Epithelial cell of proximal tubule (primary cell): ENCODE results near the gene RAPGEF4. TPM values are rescaled to one million over a fixed set of nuclear protein-coding genes. Genes with fewer than 3 reads are reported as not detected.

ENCODE experiments used
- DNase-seq: peaks from one replicate; pipeline ENCODE4 v3.0.0-alpha.2; 2011; ENCODE audit warnings: low read depth
- H3K4me3 ChIP-seq: 2 replicates; pipeline ENCODE4 v1.5.1; 2011; ENCODE audit warnings: low read depth, mild to moderate bottlenecking, low read length
- total RNA-seq: library from RNA; depleted of rRNA; stranded (reverse); fragments of >200 nt; gene quantifications from 2 replicates; pipeline ENCODE4 v1.2.3, GENCODE V29; 2015
- TF ChIP-seq, protein P1 (sequence below): conservative IDR thresholded peaks from 2 replicates; pipeline ENCODE4 v1.5.1; 2012; ENCODE audit warnings: low read depth, mild to moderate bottlenecking, low read length

The RAPGEF4 gene
- total RNA-seq, 1 donor from 2014 or later = 0.81 TPM

DNA sequence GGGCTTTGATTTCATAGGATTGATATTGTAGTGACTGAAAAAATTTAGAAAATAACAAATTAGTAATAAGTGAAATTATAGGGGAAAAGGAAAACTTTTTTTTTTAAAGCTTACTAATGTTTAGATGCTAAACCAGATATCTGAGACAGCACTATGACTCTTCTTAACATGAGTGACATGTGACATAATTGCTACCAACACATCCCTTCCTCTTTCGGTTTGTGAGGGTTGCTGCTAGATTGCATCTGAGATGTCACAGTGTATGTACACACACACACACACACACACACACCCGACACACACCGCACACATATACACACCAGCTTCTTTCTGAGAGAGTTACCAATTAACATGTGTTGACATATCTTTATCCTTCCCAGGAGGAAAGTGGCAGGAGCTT lies 18.0 kb downstream of the RAPGEF4 start:
- H3K4me3 ChIP-seq = no peak overlapping the region
- DNase-seq = no peak
- TF ChIP-seq, protein P1, sequence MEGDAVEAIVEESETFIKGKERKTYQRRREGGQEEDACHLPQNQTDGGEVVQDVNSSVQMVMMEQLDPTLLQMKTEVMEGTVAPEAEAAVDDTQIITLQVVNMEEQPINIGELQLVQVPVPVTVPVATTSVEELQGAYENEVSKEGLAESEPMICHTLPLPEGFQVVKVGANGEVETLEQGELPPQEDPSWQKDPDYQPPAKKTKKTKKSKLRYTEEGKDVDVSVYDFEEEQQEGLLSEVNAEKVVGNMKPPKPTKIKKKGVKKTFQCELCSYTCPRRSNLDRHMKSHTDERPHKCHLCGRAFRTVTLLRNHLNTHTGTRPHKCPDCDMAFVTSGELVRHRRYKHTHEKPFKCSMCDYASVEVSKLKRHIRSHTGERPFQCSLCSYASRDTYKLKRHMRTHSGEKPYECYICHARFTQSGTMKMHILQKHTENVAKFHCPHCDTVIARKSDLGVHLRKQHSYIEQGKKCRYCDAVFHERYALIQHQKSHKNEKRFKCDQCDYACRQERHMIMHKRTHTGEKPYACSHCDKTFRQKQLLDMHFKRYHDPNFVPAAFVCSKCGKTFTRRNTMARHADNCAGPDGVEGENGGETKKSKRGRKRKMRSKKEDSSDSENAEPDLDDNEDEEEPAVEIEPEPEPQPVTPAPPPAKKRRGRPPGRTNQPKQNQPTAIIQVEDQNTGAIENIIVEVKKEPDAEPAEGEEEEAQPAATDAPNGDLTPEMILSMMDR = no peak

DNA sequence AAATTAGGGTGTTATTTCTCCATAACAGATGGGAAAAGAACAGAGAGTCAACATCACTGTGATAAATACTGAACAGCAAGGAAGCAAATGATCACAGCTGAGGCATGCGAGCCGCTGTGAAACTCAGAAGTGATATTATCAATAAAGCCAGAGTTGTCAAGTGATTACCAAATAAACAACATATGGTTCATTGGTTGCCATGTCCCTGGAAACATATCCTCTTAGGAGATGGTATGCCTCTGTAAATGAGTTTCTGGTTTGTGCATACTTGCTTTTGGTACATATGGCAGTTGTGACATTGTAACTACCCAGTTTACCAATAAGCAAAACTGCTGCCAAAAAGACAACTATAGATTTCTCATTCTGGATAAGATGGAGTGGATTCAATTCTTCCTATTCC lies 23.8 kb downstream of the RAPGEF4 start:
- no peak overlapping the region for H3K4me3 ChIP-seq
- TF ChIP-seq, protein P1 = no peak
- DNase-seq = no peak

DNA sequence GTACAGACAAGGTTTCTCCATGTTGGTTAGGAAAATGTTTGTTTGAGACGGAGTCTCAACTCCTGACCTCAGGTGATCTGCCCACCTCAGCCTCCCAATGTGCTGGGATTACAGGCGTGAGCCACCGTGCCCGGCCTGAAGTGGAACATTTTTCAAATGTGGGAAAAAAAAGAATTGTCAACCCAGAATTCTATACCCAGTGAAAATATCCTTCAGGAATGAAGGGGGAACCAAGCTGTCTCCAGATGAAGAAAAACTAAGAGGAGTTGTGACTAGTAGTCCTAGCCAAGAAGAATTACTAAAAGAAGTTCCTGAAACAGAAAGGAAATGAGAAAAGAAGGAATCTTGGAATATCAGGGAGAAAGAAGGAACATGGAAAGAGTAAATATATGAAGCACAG lies 25.7 kb downstream of the RAPGEF4 start:
- TF ChIP-seq, protein P1 = no peak
- DNase-seq = no peak

DNA sequence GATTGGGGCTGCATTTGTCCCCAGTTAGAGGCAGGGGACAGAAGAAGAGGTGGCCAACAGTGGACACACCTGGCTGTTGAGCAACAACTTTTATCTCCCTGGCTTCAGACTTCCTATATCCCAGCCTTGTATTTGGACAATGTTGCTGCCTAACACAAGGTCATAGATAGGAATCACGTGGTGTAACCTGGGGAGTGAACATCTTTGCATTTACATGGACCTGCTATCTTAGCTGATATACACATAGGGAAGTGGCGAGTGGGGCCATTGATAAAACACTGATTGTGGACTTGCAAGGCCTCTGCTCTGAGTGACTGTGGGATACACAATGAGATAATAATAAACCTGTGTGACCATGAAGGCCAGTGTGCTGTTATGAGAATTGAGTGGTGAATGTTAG lies 26.9 kb downstream of the RAPGEF4 start:
- no peak for DNase-seq
- TF ChIP-seq, protein P1 = no peak
- no peak overlapping the region for H3K4me3 ChIP-seq

More for the DNA sequence above, 25.7 kb downstream of the RAPGEF4 start:
- no peak overlapping the region for H3K4me3 ChIP-seq

DNA sequence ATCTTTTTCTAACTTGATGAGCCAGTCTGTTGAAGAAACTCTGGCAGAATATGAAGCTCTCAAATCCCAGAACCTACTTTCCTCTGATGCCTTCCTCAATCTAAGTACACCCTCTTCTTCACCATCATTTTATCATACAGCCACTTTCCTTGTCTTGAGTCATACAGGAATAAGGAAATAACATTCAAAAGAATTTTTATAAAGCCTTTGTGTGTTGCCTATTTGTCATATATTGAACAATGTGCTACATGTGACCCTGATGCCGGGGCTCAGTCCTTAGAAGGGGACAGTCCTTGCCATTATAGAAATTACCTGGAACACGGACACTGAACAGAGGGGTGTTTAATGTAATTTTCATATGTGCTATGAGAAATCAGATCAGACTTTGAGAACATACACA lies 27.4 kb downstream of the RAPGEF4 start:
- TF ChIP-seq, protein P1 = no peak
- DNase-seq = no peak
- no peak overlapping the region for H3K4me3 ChIP-seq

DNA sequence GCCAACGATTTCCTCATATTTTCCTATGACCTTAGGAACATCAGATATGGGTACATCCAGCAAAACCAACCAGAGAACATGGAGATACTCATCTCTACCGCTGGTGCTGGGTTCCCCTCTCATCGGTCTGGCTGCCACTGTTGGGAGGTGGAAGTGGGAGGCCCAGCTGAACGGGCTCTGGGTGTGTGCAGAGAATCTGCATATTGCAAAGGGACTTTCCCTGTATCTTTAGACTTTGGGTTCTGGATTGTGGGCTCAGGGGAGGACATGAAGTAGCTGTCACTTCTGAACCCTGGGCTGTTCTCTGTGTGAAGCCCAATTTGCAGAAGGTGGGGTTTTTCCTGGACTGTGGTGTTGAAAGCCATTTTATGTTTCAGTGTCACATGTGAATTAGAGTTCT lies 30.0 kb downstream of the RAPGEF4 start:
- H3K4me3 ChIP-seq = no peak overlapping the region
- no peak for DNase-seq
- TF ChIP-seq, protein P1 = no peak

DNA sequence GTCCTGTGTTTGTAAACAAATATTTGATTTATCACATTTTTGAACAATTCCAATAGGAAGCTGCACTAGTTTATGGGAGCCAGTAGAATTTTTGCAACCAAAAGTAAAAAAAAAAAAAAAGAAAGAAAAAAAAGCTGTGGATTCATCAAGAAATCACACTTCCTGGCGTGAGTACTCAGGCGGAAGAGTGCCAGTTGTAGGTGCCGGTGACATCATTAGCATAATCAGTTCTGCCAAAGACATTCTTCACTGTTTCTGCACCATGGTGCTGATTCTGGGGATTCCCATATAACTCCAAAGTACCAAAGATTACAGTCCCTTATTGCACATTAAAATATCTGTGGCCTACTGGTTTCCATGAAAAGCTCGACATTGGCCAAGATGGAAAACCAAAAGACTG lies 32.8 kb downstream of the RAPGEF4 start:
- DNase-seq = no peak
- H3K4me3 ChIP-seq = no peak overlapping the region
- TF ChIP-seq, protein P1 = no peak
